Mesothelial cell of epicardium (in vitro differentiated cells): ENCODE measurements around the gene SYTL2. TPM values are rescaled to one million over a fixed set of nuclear protein-coding genes. Genes with fewer than 3 reads are reported as not detected.

ENCODE experiments used
- DNase-seq, 2 experiments: peaks; one replicate each; pipeline ENCODE4 v3.0.0; 2021; ENCODE audit warnings: low spot score in 2 of 2; ENCODE audit not compliant: unreplicated experiment in 2 of 2
- H3K27ac Mint-ChIP-seq: 2 replicates; pipeline ENCODE4 v1.8.0; 2021; ENCODE audit warnings: mixed read lengths
- H3K27me3 Mint-ChIP-seq: 2 replicates; pipeline ENCODE4 v1.8.0; 2021; ENCODE audit warnings: low read depth, mixed read lengths
- H3K36me3 Mint-ChIP-seq: 2 replicates; pipeline ENCODE4 v1.8.0; 2021; ENCODE audit warnings: mixed read lengths
- H3K4me1 Mint-ChIP-seq: 2 replicates; pipeline ENCODE4 v1.8.0; 2021; ENCODE audit warnings: mixed read lengths
- H3K4me3 Mint-ChIP-seq: 2 replicates; pipeline ENCODE4 v1.8.0; 2021; ENCODE audit warnings: mild to moderate bottlenecking, moderate library complexity, mixed read lengths
- H3K9me3 Mint-ChIP-seq: 2 replicates; pipeline ENCODE4 v1.8.0; 2021; ENCODE audit warnings: mixed read lengths
- CTCF ChIP-seq: fragments of 200-600 bp; sonication (generic); IDR thresholded peaks from one replicate; pipeline ENCODE4 v1.5.0; 2021; ENCODE audit warnings: antibody characterized with exemption; ENCODE audit not compliant: unreplicated experiment
- total RNA-seq: library from RNA; stranded (reverse); gene quantifications from 3 replicates; pipeline ENCODE4 v1.2.1, GENCODE V29; 2021

Gene SYTL2
- total RNA-seq, 1 donor from 2014 or later: 9.9 TPM

- H3K4me3 Mint-ChIP-seq: no peak overlapping the region
- no peak for DNase-seq
- H3K36me3 Mint-ChIP-seq: no peaks in the 10 kb centered on the region
- peaks cover 9% of the 10 kb centered on the region for H3K9me3 Mint-ChIP-seq
- no peaks in the 10 kb centered on the region for H3K27me3 Mint-ChIP-seq
- no peak for TF ChIP-seq CTCF
- peak overlapping the region; percentile 71 for H3K27ac Mint-ChIP-seq
- peaks cover 34% of the 10 kb centered on the region for H3K4me1 Mint-ChIP-seq
These were observed 17.7 kb upstream of the SYTL2 start for GRCh38 chr11:85828640-85828978.

GRCh38 chr11:85827748-85828639 lies 17.1 kb upstream of the SYTL2 start:
- H3K36me3 Mint-ChIP-seq: no peaks in the 10 kb centered on the region
- peak overlapping the region; percentile 93 for H3K27ac Mint-ChIP-seq
- H3K27me3 Mint-ChIP-seq: no peaks in the 10 kb centered on the region
- DNase-seq: no peak
- H3K9me3 Mint-ChIP-seq: peaks cover 9% of the 10 kb centered on the region
- no peak for TF ChIP-seq CTCF
- peaks cover 34% of the 10 kb centered on the region for H3K4me1 Mint-ChIP-seq
- no peak overlapping the region for H3K4me3 Mint-ChIP-seq

GRCh38 chr11:85826116-85826855 lies 15.3 kb upstream of the SYTL2 start:
- no peak for DNase-seq
- no peak for TF ChIP-seq CTCF

GRCh38 chr11:85825616-85826015 lies 14.7 kb upstream of the SYTL2 start:
- Mint-ChIP-seq H3K27me3 (no peaks in the 10 kb centered on the region), H3K4me1 (peaks cover 39% of the 10 kb centered on the region), H3K27ac (no peak overlapping the region), H3K36me3 (no peaks in the 10 kb centered on the region), H3K9me3 (peaks cover 9% of the 10 kb centered on the region), H3K4me3 (no peak overlapping the region)
- no peak for TF ChIP-seq CTCF
- DNase-seq: no peak

More at GRCh38 chr11:85826116-85826855, 15.3 kb upstream of the SYTL2 start:
- Mint-ChIP-seq H3K36me3 (no peaks in the 10 kb centered on the region), H3K27me3 (no peaks in the 10 kb centered on the region), H3K4me1 (peaks cover 37% of the 10 kb centered on the region), H3K4me3 (no peak overlapping the region), H3K9me3 (peaks cover 9% of the 10 kb centered on the region), H3K27ac (peak overlapping the region; percentile 59)

- H3K9me3 Mint-ChIP-seq: peaks cover 1% of the 10 kb centered on the region
- H3K27ac Mint-ChIP-seq: no peak overlapping the region
- no peak for TF ChIP-seq CTCF
- no peak for DNase-seq
- no peaks in the 10 kb centered on the region for H3K36me3 Mint-ChIP-seq
- H3K4me1 Mint-ChIP-seq: peaks cover 38% of the 10 kb centered on the region
- no peak overlapping the region for H3K4me3 Mint-ChIP-seq
- no peaks in the 10 kb centered on the region for H3K27me3 Mint-ChIP-seq
These were observed 12.9 kb upstream of the SYTL2 start for GRCh38 chr11:85823816-85824215.
